ENCODE measurements around the gene GAMT.
A peak's percentile ranks its signal among the peaks of the same experiment; 100 is the strongest.

Gene GAMT

DNA sequence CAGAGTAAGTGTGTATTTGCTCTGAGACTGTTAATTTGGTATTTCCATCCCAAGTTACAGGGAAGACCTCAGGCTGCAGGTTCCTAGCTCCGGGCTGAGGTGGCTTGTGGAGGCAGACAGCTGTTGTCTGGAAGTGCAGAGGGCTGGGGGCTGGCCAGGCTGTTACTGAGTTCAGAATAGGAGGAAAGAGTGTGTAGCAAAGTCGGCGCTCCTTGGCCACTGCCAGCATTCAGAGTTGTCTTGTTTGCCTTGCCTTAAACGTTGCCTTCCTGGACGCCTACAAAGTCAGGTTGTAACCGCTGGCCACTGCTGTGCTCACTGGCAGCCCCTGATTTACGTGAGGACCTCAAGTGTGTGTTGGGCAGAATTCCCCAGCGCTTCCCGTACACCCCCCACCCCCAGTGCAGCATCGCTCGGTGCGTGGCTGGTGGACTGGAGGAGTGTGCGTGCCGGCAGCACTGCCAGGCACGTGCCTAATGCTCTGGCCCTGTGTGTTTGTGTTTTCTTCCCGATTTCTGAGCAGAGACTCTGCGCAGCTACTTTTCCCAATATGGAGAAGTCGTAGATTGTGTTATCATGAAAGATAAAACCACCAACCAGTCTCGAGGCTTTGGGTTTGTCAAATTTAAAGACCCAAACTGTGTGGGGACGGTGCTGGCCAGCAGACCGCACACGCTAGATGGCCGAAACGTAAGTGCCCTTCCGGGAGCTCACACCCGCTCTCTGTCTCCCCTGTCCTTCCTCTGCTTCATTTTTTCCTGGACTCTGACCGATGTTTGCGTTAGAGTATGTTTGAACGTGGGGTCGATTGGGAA is 16.5 kb upstream of the GAMT start:
- DNase-seq, result no peak

GRCh38 chr19:1417145-1417544 is 15.8 kb upstream of the GAMT start:
- DNase-seq, result no peak

- DNase-seq, result no peak
Observed at GRCh38 chr19:1416014-1416841, 14.9 kb upstream of the GAMT start.

GRCh38 chr19:1412995-1413800 is 11.9 kb upstream of the GAMT start:
- no peak for DNase-seq

GRCh38 chr19:1412323-1412923 is 11.1 kb upstream of the GAMT start:
- DNase-seq, result no peak

DNA sequence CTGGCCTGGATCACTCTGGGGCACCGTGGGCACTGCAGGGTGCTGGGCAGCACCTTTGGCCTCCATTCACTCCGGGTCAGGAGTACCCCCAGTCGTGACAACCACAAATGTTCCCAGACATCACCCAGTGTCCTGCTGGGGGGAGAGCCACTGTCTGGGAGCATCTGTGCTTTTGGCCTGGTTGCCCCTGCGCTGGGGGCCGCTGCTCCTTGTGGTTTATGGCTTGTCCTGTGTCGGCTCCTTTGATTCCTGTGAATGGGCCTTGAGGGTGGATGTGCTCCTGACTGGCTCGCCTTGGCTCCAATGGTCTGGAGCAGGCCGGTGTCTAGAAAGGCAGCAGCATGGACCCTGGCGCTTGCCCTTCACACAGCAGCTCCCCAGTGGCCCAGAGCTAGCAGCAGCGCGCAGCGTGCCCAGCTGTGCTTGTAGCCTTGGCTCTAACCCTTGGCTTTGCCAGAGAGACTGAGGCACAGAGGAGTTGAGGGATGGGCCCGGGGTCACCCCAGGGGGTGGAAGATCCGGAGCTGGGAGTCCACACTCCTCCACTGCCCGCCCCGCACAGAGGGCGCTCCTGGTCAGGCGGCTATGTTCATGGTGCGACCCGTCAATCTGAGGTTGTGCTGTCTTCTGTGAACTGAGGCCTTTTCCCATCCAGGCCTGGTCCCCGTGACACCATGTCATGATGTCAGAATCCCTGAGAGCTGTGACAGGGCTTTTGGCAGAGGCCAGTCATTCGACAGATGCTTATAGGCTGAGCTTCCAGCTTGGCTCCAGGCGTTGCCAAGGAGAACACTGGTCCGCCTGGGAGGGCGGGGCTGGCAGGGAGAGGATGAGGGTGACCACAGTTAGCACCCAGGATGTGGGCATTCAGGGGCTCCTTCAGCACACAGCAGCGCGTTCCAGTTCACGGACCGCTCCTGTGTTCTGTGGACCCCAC is 10.2 kb upstream of the GAMT start:
- no peak for DNase-seq

- DNase-seq, result no peak
Observed at GRCh38 chr19:1410789-1411188, 9.4 kb upstream of the GAMT start.

DNA sequence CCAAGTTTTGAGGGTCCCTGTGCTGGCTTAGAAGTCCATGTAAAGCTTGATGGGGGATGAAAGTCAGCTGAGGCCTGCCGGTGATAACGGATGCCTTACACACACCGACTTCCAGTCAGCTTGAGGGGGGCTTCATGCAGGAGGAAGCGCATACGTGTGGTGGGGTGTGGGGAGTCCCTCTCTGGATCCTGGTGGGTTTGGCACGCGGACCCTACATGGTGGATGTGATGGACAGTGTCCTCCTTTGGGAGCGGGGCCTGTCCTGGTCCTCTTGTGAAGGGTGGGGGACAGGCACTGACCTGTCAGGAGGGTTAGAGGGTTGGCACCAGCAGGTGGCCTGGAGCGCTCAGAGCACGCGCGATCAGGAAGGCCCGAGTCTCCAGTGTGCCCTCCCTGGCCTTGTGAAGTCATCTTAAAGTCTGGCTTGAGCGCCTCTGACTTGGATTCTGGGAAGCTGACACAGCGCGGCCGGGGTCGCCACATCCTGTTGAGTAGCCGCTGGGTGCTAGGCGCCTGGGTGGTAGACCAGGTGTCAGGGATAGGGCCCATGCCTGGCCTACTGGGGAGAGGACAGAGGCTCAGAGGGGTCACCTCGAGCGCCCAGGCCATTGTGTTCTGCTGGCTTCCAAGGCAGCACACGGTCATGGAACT is 8.9 kb upstream of the GAMT start:
- peak; percentile 11 for DNase-seq

DNA sequence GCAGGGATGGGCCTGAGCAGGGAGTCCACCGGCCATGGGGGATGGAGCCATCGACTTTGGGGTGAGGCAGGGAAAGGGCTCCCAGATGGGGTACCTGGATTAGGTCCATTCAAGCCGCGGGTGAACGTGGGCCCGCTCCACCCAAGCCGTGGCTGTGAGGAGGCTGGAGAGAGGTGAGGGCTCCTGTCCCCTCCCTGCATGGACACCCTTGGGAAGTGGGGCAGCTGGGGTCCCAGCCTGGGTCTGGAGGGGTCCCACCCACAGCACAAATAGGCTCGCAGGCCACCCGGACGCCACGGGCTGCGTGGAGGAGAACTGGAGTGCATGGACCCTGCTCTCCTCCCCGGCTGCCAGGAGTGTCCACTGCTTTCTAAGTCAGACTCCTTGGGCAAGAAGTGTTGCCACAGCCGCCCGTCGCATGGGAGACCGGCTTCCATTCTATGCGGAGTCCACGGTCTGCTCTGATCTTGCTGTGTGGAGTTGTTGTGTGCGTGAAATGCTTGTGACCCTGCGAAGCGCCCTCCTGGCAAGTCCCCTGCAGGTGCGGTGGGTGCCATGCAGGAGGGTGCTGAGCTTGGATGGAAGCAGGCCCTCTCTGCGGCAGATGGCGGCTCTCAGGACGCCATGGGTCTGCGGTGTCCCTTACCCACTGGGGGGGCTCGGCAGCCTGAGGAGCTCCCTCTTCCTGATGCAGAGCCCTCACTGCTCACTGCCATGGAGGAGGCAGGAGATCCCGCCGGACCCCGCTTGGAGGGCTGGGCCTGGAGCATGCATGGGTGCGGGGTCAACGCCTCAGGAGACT is 8.1 kb upstream of the GAMT start:
- DNase-seq, result no peak

GRCh38 chr19:1408300-1409203 is 7.2 kb upstream of the GAMT start:
- DNase-seq, result peak; percentile 66

GRCh38 chr19:1407528-1408299 is 6.4 kb upstream of the GAMT start, which contains the start of gene DAZAP1:
DAZAP1 (plus strand) TSS chr19:1407586; CDS start chr19:1407774, 188 bp downstream.
- DNase-seq, result peak; percentile 16

- DNase-seq, result peak; percentile 100
Observed at GRCh38 chr19:1406774-1407527, 5.6 kb upstream of the GAMT start.

DNA sequence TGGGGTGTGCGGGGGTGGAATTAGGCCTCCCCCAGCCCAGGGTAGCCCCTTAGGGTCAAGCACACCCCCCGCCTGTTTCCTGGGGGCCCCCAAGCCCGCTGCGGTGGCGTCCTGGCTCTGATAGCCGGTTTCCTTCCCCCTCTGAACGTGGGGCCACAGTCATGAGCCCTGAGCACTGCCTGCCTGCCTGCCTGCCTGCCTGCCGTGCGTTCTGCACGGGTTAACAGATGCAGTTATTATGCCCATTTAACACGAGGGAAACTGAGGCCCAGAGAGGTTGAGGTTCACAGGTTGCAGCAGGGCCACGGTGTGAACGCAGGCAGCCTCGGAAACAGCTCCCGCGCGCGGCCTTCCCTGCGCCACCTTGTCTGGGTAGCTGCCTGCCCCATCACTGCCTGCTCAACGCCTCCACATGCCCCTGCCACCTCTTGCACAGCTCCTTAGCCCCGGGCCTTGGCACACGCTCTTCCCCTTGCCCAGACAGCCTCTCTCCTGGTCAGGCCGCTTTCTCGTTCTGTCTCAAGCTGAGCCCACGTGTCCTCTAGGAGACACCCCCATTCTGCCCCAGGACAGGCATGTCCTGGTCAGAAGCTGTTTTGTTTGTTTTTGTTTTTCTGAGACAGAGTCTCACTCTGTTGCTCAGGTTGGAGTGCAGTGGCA is 1.2 kb upstream of the GAMT start:
- no peak for DNase-seq

GRCh38 chr19:1401889-1402217 is 511 bp upstream of the GAMT start:
- no peak for DNase-seq

DNA sequence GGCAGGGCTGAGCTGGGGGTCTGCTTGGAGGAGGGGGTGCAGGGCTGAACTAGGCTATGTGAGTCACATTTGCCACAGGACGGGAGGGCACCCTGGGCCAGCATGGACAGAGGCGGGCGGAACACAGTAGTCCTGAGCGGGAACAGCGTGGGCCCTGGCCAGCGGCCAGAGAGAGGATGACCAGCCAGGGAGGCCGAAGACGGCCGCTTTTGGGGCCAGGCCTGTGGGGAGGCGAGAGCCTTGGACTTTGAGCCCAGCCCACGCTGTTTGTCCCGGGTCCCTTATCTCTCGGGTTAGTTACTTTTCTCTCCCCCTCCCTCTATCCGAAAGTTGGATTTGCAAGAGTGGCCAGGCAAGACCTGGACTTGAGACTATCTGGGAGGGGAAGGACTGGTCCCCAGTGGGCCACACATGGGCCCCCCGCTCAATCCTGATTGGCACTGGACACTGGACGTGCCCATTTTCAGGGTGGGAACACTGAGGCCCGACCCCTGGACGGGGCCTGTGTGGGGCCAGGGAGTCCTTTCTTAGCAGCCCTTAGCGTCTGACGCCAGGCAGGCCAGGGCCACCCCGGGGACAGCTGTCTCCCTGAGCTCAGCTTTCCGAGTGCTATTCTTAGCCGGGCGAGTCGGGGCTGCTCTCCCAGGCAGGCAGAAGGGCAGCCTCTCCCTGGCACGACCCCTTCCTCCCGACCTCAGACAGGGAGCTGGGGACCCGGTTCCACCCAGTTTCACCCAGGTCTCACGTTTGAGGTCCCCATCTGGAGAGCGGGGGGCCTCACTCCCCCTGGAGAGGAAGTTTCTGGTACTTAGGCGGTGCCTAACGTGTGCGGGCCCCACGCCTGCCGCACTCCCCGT is 833 bp downstream of the GAMT start:
- no peak for DNase-seq

- DNase-seq, result no peak
Observed at GRCh38 chr19:1399745-1400144, 1.6 kb downstream of the GAMT start.

All from suppressor macrophage treated with lipopolysaccharide for 4 hours (primary cell).